ENCODE measurements around the gene VAMP7. TPM values are rescaled to one million over a fixed set of nuclear protein-coding genes. Genes with fewer than 3 reads are reported as not detected.

VAMP7 gene
- total and polyA plus RNA-seq, 2 of the 13 experiments (the other 11 are each of a cell fraction or from before 2014, with no cell fraction given), result 13.4 to 20.7 TPM

DNA sequence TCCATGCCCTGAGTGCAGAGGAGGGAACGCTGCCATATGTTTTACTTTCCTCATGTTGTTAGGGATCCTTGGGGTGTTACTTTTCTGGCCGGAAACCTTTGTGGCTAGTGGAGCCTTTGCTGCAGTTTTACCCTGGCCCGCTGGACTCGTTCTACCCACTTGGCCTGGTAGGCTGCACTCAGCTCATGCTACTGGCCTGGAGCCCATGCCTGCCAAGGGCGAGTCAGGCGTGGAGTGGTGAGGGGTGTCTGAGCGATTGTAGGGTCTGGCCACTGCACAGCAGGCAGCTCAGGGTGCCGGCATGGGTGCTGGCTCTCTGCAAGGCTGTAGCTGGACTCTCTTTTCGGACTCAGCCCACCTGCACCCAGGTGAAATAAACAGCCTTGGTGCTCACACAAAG lies 75.0 kb downstream of the VAMP7 start:
- ChIA-PET CTCF (ENCODE audit: low intra/inter-chr PET ratio, low total read pairs) (no interaction called here), POLR2A (no interaction called here)
- WGBS (ENCODE audit: low lambda C conversion rate), result 20% methylated on average over 1 of the region's 9 CpGs
- no TSS peak for BruUV-seq (replicated peaks)
- Histone ChIP-seq H3K9ac (ENCODE audit: insufficient read depth, low read depth, low read length) (no peak overlapping the region), H3K4me2 (ENCODE audit: low read depth, low read length) (no peak overlapping the region), H3K4me1 (ENCODE audit: insufficient read depth, low read length) (no peaks in the 10 kb centered on the region), H3K27ac (ENCODE audit: extremely low read length, insufficient read depth, low read length) (no peak overlapping the region), H4K20me1 (ENCODE audit: insufficient read depth, low read length) (no peaks in the 10 kb centered on the region), H2AFZ (ENCODE audit: low read length) (no peak overlapping the region), H3K79me2 (ENCODE audit: insufficient read depth, low read length) (no peaks in the 10 kb centered on the region), H3K4me3 (replicated peaks in 1 of 3; ENCODE audit: insufficient read depth in 1 of 3, low read depth in 2 of 3, low read length in 3 of 3) (no peak overlapping the region), H3K9me3 (ENCODE audit: low read length) (peaks cover 54% of the 10 kb centered on the region), H3K27me3 (ENCODE audit: control insufficient read depth in 1 of 2, insufficient read depth in 2 of 2, low read length in 2 of 2) (no peaks in the 10 kb centered on the region), H3K36me3 (replicated peaks in 1 of 2; ENCODE audit: control insufficient read depth in 1 of 2, insufficient read depth in 2 of 2, low read length in 2 of 2) (no peaks in the 10 kb centered on the region)
- in situ Hi-C loops (cut with HindIII; ENCODE audit: extremely low pct_ligation_motif_present, low pct_unique_long_range_greater_than_20kb) (no loop called here), intact Hi-C loops (cut with micrococcal nuclease; ENCODE audit: unreplicated experiment) (no loop called here)
- ATAC-seq (no peak), DNase-seq (ENCODE audit: low spot score) (no peak), FAIRE-seq (no peak)
- no peak for TF ChIP-seq ISX (CRISPR knock-in tag; conservative IDR thresholded peaks at IDR 0.05)
- TF ChIP-seq, protein P1, sequence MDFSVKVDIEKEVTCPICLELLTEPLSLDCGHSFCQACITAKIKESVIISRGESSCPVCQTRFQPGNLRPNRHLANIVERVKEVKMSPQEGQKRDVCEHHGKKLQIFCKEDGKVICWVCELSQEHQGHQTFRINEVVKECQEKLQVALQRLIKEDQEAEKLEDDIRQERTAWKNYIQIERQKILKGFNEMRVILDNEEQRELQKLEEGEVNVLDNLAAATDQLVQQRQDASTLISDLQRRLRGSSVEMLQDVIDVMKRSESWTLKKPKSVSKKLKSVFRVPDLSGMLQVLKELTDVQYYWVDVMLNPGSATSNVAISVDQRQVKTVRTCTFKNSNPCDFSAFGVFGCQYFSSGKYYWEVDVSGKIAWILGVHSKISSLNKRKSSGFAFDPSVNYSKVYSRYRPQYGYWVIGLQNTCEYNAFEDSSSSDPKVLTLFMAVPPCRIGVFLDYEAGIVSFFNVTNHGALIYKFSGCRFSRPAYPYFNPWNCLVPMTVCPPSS (IDR thresholded peaks at IDR 0.05), result no peak

GRCh38 chrX:155956649-155957048 lies 75.5 kb downstream of the VAMP7 start:
- FAIRE-seq (no peak), ATAC-seq (no peak), DNase-seq (ENCODE audit: low spot score) (no peak)
- ChIA-PET CTCF (ENCODE audit: low intra/inter-chr PET ratio, low total read pairs) (no interaction called here), POLR2A (no interaction called here)
- Histone ChIP-seq H3K4me2 (ENCODE audit: low read depth, low read length) (no peak overlapping the region), H3K4me3 (replicated peaks in 1 of 3; ENCODE audit: insufficient read depth in 1 of 3, low read depth in 2 of 3, low read length in 3 of 3) (no peak overlapping the region), H3K27ac (ENCODE audit: extremely low read length, insufficient read depth, low read length) (no peak overlapping the region), H3K27me3 (ENCODE audit: control insufficient read depth in 1 of 2, insufficient read depth in 2 of 2, low read length in 2 of 2) (no peaks in the 10 kb centered on the region), H3K79me2 (ENCODE audit: insufficient read depth, low read length) (no peaks in the 10 kb centered on the region), H3K9me3 (ENCODE audit: low read length) (peaks cover 50% of the 10 kb centered on the region), H4K20me1 (ENCODE audit: insufficient read depth, low read length) (no peaks in the 10 kb centered on the region), H3K9ac (ENCODE audit: insufficient read depth, low read depth, low read length) (no peak overlapping the region), H2AFZ (ENCODE audit: low read length) (no peak overlapping the region), H3K4me1 (ENCODE audit: insufficient read depth, low read length) (no peaks in the 10 kb centered on the region), H3K36me3 (replicated peaks in 1 of 2; ENCODE audit: control insufficient read depth in 1 of 2, insufficient read depth in 2 of 2, low read length in 2 of 2) (no peaks in the 10 kb centered on the region)
- in situ Hi-C loops (cut with HindIII; ENCODE audit: extremely low pct_ligation_motif_present, low pct_unique_long_range_greater_than_20kb) (no loop called here), intact Hi-C loops (cut with micrococcal nuclease; ENCODE audit: unreplicated experiment) (no loop called here)
- WGBS (ENCODE audit: low lambda C conversion rate), result 21% methylated on average over 3 of the region's 3 CpGs
- BruUV-seq (replicated peaks), result no TSS peak
- TF ChIP-seq TBP (CRISPR knock-in tag; IDR thresholded peaks at IDR 0.05) (no peak), GABPA (IDR thresholded peaks at IDR 0.05; ENCODE audit: low read depth, low read length) (no peak), GABPA (CRISPR knock-in tag; IDR thresholded peaks at IDR 0.05; ENCODE audit: low read depth) (no peak), THYN1 (CRISPR knock-in tag; IDR thresholded peaks at IDR 0.05; ENCODE audit: borderline replicate concordance, low read depth) (no peak), POLR2AphosphoS2 (IDR thresholded peaks at IDR 0.05; ENCODE audit: low read depth, low read length) (no peak), BHLHE40 (IDR thresholded peaks at IDR 0.05; ENCODE audit: low read length) (no peak), EHMT2 (IDR thresholded peaks at IDR 0.05; ENCODE audit: borderline replicate concordance, low read depth, low read length) (no peak), PHF20 (CRISPR knock-in tag; IDR thresholded peaks at IDR 0.05) (no peak), POLR2G (IDR thresholded peaks at IDR 0.05; ENCODE audit: low read depth, low read length) (no peak), FIP1L1 (IDR thresholded peaks at IDR 0.05; ENCODE audit: borderline replicate concordance, insufficient read depth, low read depth, low read length) (no peak), ZNF180 (CRISPR knock-in tag; IDR thresholded peaks at IDR 0.05; ENCODE audit: borderline replicate concordance, low read depth) (no peak), HHEX (CRISPR knock-in tag; IDR thresholded peaks at IDR 0.05) (no peak), SALL2 (CRISPR knock-in tag; IDR thresholded peaks at IDR 0.05) (no peak), JARID2 (CRISPR knock-in tag; IDR thresholded peaks at IDR 0.05; ENCODE audit: insufficient replicate concordance) (no peak), ZNF367 (CRISPR knock-in tag; IDR thresholded peaks at IDR 0.05; ENCODE audit: borderline replicate concordance) (no peak), PREB (CRISPR knock-in tag; IDR thresholded peaks at IDR 0.05) (no peak), KLF9 (CRISPR knock-in tag; IDR thresholded peaks at IDR 0.05; ENCODE audit: low read depth) (no peak)
